ENCODE results near the gene ZCCHC24.

ZCCHC24 gene

GRCh38 chr10:79394664-79395063, 50.8 kb downstream of the ZCCHC24 start:
- no peak for DNase-seq

- no peak for DNase-seq
Observed at GRCh38 chr10:79393924-79394610, 51.4 kb downstream of the ZCCHC24 start.

DNA sequence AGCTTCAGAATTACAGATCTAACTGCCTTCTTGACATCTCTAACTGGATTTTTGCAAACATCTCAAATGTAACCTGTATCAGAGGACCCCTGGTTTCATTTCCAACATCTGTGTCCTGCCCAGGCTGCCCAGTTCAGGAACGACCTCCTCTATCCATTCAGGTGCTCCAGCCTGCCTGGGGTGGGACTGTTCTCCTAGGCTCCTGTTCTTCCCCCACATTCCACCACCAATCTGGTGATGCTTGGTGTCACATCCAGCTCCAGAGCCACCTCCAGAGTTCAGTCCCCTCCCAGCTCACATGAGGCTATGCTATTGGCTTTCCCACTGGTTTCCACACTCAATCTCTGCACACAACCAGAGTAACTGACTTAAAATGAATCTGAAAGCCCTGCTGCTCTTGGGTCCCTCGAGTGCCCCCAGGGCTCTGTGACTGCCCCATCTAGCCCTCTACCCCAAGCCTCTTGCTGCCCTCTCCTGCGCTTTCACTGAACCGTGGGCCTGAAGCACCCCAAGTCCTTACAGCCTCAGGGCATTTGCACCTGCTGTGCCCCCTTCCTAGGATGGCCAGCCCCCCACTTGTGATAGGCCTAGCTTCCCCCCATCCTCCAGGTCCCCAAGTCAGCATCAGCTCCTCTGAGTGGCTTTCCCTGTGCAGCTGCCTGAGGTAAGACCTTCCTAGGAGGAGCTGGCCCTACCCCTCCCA, 52.1 kb downstream of the ZCCHC24 start:
- no peak for DNase-seq

DNA sequence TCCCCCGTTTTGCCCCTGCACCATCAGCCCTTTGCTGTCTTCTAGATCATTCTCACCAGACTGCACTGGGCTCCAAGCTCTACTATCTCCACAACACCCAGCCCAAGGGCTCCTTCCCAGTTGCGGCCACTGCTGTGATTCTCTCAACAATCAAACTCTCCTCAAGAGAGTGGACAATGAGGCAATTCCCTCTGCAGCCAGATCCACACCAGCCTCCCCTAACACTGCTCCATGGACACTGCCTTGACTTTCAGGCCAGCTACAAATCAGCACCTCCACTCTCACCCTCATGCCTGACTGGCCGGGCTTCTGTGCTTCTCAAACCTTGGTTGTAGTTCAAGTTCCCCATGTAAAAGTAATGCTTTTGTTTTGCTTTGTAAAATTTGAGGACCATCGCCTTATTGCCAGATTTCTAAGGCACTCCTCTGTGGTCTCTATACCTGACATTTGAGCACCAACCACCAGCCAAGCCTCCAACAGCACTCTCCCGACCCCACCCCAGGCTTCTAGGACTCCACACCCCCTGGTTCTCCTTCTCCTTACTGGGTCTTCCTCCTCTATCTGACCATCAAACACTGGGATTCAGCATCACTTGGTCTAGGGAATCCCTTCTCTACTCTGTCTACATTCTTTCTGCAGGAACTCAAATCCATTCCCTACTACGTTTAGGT, 52.8 kb downstream of the ZCCHC24 start:
- DNase-seq: no peak

DNA sequence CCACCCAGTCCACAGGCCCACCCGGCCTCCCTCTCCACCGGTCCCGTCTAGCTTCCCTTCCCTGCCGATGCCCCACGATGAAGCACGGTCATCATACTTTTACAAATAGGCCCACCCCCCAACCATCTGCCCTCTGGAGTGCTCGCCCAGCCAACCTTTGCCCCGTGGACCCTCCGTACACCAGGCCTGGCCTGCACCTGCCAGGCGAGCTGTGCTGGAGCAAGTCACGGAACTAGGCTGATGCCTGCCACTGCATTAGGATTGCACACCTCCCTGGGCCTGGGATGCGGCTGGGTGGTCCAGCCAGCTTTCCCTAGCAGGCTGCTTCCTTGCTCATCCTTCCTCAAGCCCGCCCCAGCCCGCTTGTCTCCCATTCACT, 53.4 kb downstream of the ZCCHC24 start:
- no peak for DNase-seq

DNA sequence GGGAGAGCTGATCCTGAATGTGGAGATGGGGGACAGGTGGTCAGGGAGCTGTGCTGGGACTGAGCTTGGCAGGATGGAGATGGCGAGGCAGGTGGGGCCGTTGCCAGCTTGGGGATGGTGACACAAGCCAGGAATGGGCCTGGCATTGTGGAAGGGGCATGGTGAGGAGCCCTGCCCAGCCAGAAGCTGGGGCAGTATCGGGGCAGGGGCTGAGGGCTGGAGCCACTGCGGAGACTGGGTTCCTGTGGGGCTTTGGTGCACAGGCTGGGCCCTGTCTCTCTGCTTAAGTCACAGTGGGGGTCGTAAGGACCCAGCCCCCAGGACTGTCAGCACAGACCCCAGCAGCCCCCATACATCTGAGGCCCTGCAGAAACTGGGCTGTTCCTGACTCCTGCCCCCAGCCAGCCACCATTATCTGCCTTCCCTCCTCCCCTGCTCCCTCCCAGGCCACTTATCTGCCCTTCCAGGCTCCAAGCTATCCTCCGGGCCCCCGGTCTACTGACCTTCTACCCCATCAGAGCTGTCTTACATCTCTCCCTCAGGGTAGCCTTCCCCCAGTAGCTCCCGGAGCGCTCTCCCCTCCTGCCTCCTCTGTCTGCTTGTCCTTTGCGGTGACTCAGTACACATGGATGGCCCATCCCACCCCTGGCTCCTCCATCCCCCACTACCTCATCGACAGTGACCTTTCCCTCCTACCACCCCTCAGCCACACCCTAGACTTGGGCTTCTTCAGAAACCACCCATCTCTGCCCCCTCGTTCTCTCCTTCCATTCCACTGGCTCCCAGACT, 54.0 kb downstream of the ZCCHC24 start:
- no peak for DNase-seq

DNA sequence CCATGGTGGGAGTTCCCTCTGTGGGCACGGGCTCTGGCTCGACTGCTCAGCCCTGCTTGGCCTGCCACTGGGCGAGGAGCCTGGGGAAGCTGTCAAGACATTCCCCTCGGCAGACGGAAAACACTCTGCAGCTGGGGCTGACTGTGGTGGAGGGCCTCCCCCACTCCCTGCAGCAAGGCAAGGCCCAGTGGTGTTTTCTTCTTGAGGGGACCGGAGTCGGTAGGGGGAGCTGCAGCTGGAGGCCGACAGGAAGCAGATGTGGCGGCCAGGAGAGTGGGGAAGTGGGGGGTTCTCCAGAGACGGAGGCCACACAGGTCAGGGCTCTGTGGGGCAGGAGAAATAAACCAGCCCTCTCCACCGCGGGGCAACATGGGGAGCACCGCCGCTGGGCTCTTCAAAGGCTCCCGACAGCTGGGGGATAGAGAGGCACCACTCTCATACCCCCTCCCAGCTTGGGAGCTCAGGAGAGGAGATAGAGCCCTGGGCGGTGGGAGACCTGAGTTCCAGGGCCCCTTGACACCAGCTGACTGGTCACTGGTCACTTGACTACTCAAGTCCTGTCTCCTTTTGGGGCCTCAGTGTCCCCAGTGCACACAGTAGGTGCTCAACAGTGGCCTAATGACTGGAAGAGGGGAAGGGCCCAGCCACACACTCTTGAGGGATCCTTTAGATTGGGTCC, 54.7 kb downstream of the ZCCHC24 start:
- DNase-seq: no peak

- no peak for DNase-seq
Observed at GRCh38 chr10:79390057-79390456, 55.4 kb downstream of the ZCCHC24 start.

- DNase-seq: peak; percentile 14
Observed at GRCh38 chr10:79387974-79388850, 57.2 kb downstream of the ZCCHC24 start.

DNA sequence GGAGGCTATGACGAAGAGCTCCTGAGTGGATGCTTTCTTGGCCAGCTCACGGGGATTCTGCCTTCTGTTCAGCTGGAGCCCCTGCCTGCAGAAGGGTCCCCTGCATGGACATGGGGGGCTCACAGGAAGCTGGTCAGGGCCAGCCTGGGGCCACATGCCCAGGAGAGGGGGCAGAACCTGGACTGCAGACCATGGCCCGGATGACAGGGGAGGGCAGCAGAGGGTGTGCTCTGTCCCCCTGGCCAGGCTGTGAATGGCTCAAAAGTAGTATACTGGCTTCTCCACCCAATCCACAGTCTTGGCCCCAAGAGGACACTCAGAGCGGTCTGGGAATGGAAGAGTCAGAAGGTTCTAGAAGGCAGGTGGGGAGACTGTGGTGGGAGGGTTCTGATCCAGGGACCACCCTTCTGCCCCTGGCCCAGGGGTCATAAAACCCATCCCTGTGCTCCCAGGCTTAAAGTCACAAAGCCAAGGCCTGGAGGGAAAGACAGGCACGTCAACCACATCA, 57.9 kb downstream of the ZCCHC24 start:
- DNase-seq: no peak

- DNase-seq: no peak
Observed at GRCh38 chr10:79386637-79387465, 58.6 kb downstream of the ZCCHC24 start.

DNA sequence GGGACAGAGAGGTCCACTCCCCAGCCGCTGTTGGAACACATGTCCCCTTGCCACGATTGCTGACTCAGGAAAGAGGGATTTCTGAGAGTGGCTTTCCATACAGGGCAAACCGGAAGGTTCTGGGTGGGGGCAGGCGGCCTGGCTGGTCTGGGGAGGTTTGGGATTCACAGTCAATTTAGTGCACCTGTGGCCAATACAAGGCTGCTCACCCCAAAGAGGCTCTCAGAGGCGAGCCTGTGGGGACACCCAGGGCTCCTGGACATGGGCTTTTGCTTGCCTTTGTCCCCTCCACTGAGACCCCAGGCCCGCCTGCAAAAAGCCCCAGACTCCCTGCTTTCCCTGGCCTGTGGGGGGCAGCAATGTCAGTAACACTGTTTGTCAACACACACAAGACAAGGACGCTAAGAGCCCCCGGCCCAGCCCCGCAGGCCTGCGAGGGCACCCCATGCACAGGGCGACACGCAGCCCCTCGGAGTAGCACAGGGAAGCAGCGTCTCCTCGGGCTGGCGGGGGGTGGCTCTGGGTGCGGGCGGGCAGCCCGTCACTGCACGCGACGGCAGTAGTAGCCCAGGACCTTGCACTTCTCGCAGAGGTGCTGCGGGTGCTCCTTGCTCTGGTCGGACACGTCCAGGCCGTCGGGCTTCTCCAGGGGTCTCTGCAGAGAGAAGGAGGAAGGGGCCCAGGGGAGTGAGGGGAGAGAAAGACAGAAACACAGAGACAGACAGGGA, 59.5 kb downstream of the ZCCHC24 start:
- DNase-seq: no peak

GRCh38 chr10:79385392-79385795, 60.0 kb downstream of the ZCCHC24 start:
- DNase-seq: no peak

GRCh38 chr10:79384773-79385391, 60.5 kb downstream of the ZCCHC24 start:
- no peak for DNase-seq

- no peak for DNase-seq
Observed at GRCh38 chr10:79383974-79384606, 61.3 kb downstream of the ZCCHC24 start.

DNA sequence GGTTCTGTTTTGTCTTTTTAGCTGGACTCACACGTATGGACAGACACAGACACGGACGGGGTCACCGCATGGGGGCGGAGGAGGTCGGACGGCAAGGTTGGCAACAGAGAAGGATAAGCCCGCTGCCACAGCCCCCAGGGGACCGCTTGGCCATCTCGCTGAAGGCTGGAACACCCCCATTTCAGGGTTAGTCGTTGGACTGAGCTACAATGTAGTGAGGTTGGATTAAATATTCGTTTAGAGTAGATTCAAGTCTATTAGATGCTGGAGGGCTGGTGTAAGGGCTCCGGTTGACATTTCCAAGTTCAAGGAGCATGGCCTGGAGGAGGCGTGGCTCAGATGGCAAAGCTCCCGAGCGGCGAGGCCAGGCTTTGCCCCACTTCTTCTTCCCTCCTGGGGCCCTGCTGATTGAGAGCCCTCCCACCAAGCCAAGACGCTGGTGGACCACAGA, 62.9 kb downstream of the ZCCHC24 start:
- no peak for DNase-seq

GRCh38 chr10:79381804-79382221, 63.6 kb downstream of the ZCCHC24 start:
- DNase-seq: no peak

DNA sequence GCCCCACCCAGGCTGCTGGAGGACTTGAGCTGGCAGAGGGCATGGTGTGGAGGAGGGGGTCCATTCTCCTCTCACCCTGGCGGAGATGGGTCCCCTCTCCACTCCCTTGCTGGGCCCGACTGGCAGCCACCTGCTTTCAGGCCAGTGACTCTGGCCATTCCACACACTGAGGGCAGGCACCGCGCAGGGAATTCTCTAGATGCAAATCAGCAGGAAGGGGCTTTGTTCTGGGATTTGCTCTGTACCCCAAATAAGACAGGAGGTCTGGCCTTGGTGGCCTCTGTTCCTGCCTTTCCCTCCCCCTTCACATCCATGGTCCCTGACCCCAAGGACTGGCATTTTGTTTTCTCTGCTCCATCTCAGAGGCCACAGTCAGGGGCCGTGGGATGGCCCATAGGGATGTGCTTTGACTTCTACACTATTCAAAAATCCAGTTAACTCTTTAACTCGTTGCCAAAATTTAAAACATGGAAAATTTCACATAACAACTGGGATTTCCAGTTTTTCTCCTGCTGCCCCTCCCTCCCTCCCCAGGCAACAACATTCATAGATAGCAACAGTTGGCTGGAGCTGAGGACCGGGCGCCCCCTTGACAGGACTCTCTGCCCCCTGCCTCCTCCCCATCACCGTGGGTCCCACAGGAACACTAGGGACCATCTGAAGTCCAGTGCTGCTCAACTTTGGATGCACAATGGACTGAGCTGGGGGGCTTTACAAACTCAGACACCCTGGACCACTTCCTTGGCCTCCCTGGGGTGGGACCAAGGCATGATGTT, 64.3 kb downstream of the ZCCHC24 start:
- no peak for DNase-seq

All from NCI-H1694 treated with DMSO at 0.1 percent for 48 hours (cell line).